Keratinocyte (primary cell): ENCODE results near the gene APAF1. TPM values are rescaled to one million over a fixed set of nuclear protein-coding genes. Genes with fewer than 3 reads are reported as not detected.

Source experiments
- DNase-seq: peaks from one replicate; pipeline ENCODE4 v3.0.0-alpha.2; 2011; ENCODE audit warnings: low read depth, missing footprints, low spot score
- FAIRE-seq: peaks from 2 replicates; lab custom pipeline; 2011; peaks lifted over from hg19 to GRCh38; lab: Jason Lieb, UNC
- H2AFZ ChIP-seq: 2 replicates; pipeline ENCODE4 v1.6.0; 2012; ENCODE audit warnings: low read length, control low read depth, inconsistent platforms; ENCODE audit not compliant: control insufficient read depth
- H3K27ac ChIP-seq: 2 replicates; pipeline ENCODE4 v1.5.1; 2011; ENCODE audit warnings: low read length; ENCODE audit not compliant: control insufficient read depth, insufficient read depth
- H3K27me3 ChIP-seq: 3 replicates; pipeline ENCODE4 v1.6.0; 2011; ENCODE audit warnings: low read length; ENCODE audit not compliant: control insufficient read depth, insufficient read depth; ENCODE audit errors: extremely low read depth
- H3K36me3 ChIP-seq, 2 experiments: 2 replicates in 1 of 2; 3 replicates in 1 of 2; pipeline ENCODE4 v1.5.1; 2011; ENCODE audit warnings: low read length in 2 of 2, mild to moderate bottlenecking in 1 of 2; ENCODE audit not compliant: control insufficient read depth in 2 of 2, insufficient read depth in 2 of 2; ENCODE audit errors: extremely low read depth in 1 of 2
- H3K4me1 ChIP-seq: 3 replicates; pipeline ENCODE4 v1.5.1; 2011; ENCODE audit warnings: low read length; ENCODE audit not compliant: control insufficient read depth, insufficient read depth; ENCODE audit errors: extremely low read depth
- H3K4me2 ChIP-seq: 3 replicates; pipeline ENCODE4 v1.6.0; 2011; ENCODE audit warnings: low read depth, low read length; ENCODE audit not compliant: control insufficient read depth, insufficient read depth; ENCODE audit errors: extremely low read depth
- H3K4me3 ChIP-seq, 3 experiments: fragments of 200-600 bp in 1 of 3; sonication (generic) in 1 of 3; 2 replicates in 2 of 3; 3 replicates in 1 of 3; pipeline ENCODE4 v1.5.1; 2011 to 2016; ENCODE audit warnings: low read length in 3 of 3, mild to moderate bottlenecking in 3 of 3, control low read depth in 2 of 3, inconsistent platforms in 1 of 3, low read depth in 1 of 3, mixed read lengths in 1 of 3, mixed run types in 1 of 3, moderate library complexity in 1 of 3; ENCODE audit not compliant: control insufficient read depth in 2 of 3, insufficient read depth in 2 of 3; ENCODE audit errors: extremely low read depth in 1 of 3
- H3K79me2 ChIP-seq: 2 replicates; pipeline ENCODE4 v1.6.0; 2012; ENCODE audit warnings: low read length; ENCODE audit not compliant: control insufficient read depth, insufficient read depth
- H3K9ac ChIP-seq: 3 replicates; pipeline ENCODE4 v1.6.0; 2011; ENCODE audit warnings: low read length; ENCODE audit not compliant: control insufficient read depth, insufficient read depth; ENCODE audit errors: extremely low read depth
- H3K9me1 ChIP-seq: 3 replicates; pipeline ENCODE4 v1.6.0; 2011; ENCODE audit warnings: low read length; ENCODE audit not compliant: control insufficient read depth, insufficient read depth; ENCODE audit errors: extremely low read depth
- H3K9me3 ChIP-seq: 2 replicates; pipeline ENCODE4 v1.5.1; 2012; ENCODE audit warnings: low read depth, low read length; ENCODE audit not compliant: control insufficient read depth
- H4K20me1 ChIP-seq: 3 replicates; pipeline ENCODE4 v1.6.0; 2011; ENCODE audit warnings: low read length; ENCODE audit not compliant: control insufficient read depth, insufficient read depth; ENCODE audit errors: extremely low read depth
- CTCF ChIP-seq, 3 experiments: IDR thresholded peaks in 1 of 3; conservative IDR thresholded peaks in 1 of 3; optimal IDR thresholded peaks in 1 of 3; 2 replicates in 2 of 3; 3 replicates in 1 of 3; pipeline versions ENCODE3 to v1.5.1; 2011; ENCODE audit warnings: low read length in 3 of 3, mild to moderate bottlenecking in 3 of 3, moderate library complexity in 2 of 3, control low read depth in 1 of 3, inconsistent platforms in 1 of 3; ENCODE audit not compliant: insufficient read depth in 2 of 3; ENCODE audit errors: extremely low read depth in 1 of 3
- EZH2 ChIP-seq: IDR thresholded peaks from one replicate; pipeline ENCODE4 v1.6.1; 2012; ENCODE audit warnings: inconsistent platforms, mild to moderate bottlenecking, low read length, moderate library complexity
- dilution Hi-C: fragments of 300-500 bp; cut with MboI; formaldehyde crosslinking; loops from one replicate; pipeline ENCODE4 v1.7.0; 2020; ENCODE audit warnings: low sequenced_read_pairs; ENCODE audit not compliant: extremely low pct_ligation_motif_present
- polyA plus RNA-seq, 5 experiments: library from polyadenylated mRNA; depleted of rRNA in 3 of 5; stranded (reverse) in 3 of 5; stranded (forward) in 1 of 5; unstranded in 1 of 5; fragments of >200 nt; gene quantifications; 1 replicate in 1 of 5; 2 replicates in 3 of 5; 3 replicates in 1 of 5; pipeline versions ENCODE4 v1.2.1 to v1.2.3, GENCODE V29; 2011 to 2012; ENCODE audit warnings: missing spikeins in 2 of 5, low read depth in 1 of 5, low replicate concordance in 1 of 5

APAF1 gene
- polyA plus RNA-seq, 1 donor (not counting 4 experiments of a cell fraction or from before 2014, with no cell fraction given) = 9.9 TPM

GRCh38 chr12:98727196-98727595, 82.1 kb downstream of the APAF1 start:
- Histone ChIP-seq H3K9me1 (no peaks in the 10 kb centered on the region), H3K4me2 (no peak overlapping the region), H4K20me1 (no peaks in the 10 kb centered on the region), H3K9ac (no peak overlapping the region), H3K27ac (no peak overlapping the region), H3K27me3 (no peaks in the 10 kb centered on the region), H3K4me1 (no peaks in the 10 kb centered on the region), H2AFZ (no peak overlapping the region), H3K4me3 (no peak overlapping the region), H3K36me3 (peaks cover 0 to 11% of the 10 kb centered on the region in 2 experiments), H3K9me3 (no peaks in the 10 kb centered on the region), H3K79me2 (no peaks in the 10 kb centered on the region)
- no peak for FAIRE-seq
- dilution Hi-C loops = no loop called here
- no peak for DNase-seq
- TF ChIP-seq EZH2 (no peak), CTCF (optimal IDR thresholded peaks at IDR 0.05 in 1 of 3, IDR thresholded peaks at IDR 0.05 in 1 of 3, conservative IDR thresholded peaks at IDR 0.05 in 1 of 3; ENCODE audit: extremely low read depth in 1 of 3, insufficient read depth in 2 of 3, low read length in 3 of 3) (no peak)

- H4K20me1 ChIP-seq = no peaks in the 10 kb centered on the region
- H3K36me3 ChIP-seq = peaks cover 0 to 6% of the 10 kb centered on the region in 2 experiments
- H3K79me2 ChIP-seq = no peaks in the 10 kb centered on the region
- no peak for TF ChIP-seq CTCF (optimal IDR thresholded peaks at IDR 0.05 in 1 of 3, IDR thresholded peaks at IDR 0.05 in 1 of 3, conservative IDR thresholded peaks at IDR 0.05 in 1 of 3; ENCODE audit: extremely low read depth in 1 of 3, insufficient read depth in 2 of 3, low read length in 3 of 3)
- TF ChIP-seq EZH2 = no peak
- H3K27me3 ChIP-seq = no peaks in the 10 kb centered on the region
- no peak overlapping the region for H3K9ac ChIP-seq
- no peaks in the 10 kb centered on the region for H3K4me1 ChIP-seq
- no peak for FAIRE-seq
- no peak for DNase-seq
- H3K27ac ChIP-seq = no peak overlapping the region
- H3K4me3 ChIP-seq = no peak overlapping the region
- no peaks in the 10 kb centered on the region for H3K9me1 ChIP-seq
- dilution Hi-C loops = no loop called here
- no peaks in the 10 kb centered on the region for H3K9me3 ChIP-seq
- no peak overlapping the region for H3K4me2 ChIP-seq
- H2AFZ ChIP-seq = no peak overlapping the region
Measured at GRCh38 chr12:98730412-98730811, 85.3 kb downstream of the APAF1 start.
